Measurements from ENCODE around the gene NF2. TPM values are rescaled to one million over a fixed set of nuclear protein-coding genes. Genes with fewer than 3 reads are reported as not detected.

NF2 gene
- total and polyA plus RNA-seq, 7 donors, result 12.8 to 59.7 (median 43.2) TPM

DNA sequence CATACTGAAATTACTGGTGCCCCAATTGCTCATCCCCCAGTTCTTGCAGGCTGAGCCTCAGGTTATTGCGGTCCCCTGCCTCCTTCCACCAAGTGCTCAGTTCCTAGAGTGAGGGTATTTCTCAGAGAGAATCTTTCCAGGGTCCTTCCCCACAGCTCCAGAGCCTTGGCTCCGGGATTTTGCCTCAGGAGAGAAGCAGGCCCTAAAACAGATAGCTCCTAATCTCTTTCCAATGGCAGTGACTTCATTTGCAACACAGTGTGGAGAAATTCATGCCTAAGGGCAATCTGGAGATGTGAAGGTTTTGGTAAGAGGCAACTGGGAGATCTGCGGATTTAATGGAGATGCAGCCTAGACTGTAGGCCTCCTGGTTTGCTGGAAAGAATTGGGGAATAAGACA lies 2.9 kb downstream of the NF2 start:
- Histone ChIP-seq H3K27me3 (ENCODE audit: insufficient read depth in 3 of 3, low read length in 2 of 3) (no peaks in the 10 kb centered on the region), H3K4me1 (peaks cover 6% of the 10 kb centered on the region), H3K27ac (no peak overlapping the region), H3K36me3 (ENCODE audit: insufficient read depth in 1 of 2, low read depth in 1 of 2) (peaks cover 0 to 3% of the 10 kb centered on the region in 2 donors), H3K4me3 (no peak overlapping the region), H3K9me3 (no peaks in the 10 kb centered on the region)
- intact Hi-C loops (cut with DNase I), result no loop called here
- ATAC-seq (no peak), DNase-seq (no peak)
- TF ChIP-seq, protein P1, sequence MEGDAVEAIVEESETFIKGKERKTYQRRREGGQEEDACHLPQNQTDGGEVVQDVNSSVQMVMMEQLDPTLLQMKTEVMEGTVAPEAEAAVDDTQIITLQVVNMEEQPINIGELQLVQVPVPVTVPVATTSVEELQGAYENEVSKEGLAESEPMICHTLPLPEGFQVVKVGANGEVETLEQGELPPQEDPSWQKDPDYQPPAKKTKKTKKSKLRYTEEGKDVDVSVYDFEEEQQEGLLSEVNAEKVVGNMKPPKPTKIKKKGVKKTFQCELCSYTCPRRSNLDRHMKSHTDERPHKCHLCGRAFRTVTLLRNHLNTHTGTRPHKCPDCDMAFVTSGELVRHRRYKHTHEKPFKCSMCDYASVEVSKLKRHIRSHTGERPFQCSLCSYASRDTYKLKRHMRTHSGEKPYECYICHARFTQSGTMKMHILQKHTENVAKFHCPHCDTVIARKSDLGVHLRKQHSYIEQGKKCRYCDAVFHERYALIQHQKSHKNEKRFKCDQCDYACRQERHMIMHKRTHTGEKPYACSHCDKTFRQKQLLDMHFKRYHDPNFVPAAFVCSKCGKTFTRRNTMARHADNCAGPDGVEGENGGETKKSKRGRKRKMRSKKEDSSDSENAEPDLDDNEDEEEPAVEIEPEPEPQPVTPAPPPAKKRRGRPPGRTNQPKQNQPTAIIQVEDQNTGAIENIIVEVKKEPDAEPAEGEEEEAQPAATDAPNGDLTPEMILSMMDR (IDR thresholded peaks at IDR 0.05), result no peak
- 91 to 100% (median 92%) methylated on average over 3 of the region's 3 CpGs for WGBS, 3 donors

GRCh38 chr22:29607426-29607825 lies 4.0 kb downstream of the NF2 start:
- DNase-seq, result no peak
- WGBS, 3 donors, result 77 to 82% (median 79%) methylated on average over 2 of the region's 2 CpGs
- Histone ChIP-seq H3K4me3 (no peak overlapping the region), H3K9me3 (no peaks in the 10 kb centered on the region), H3K4me1 (peaks cover 6% of the 10 kb centered on the region), H3K27me3 (ENCODE audit: insufficient read depth in 3 of 3, low read length in 2 of 3) (no peaks in the 10 kb centered on the region), H3K36me3 (ENCODE audit: insufficient read depth in 1 of 2, low read depth in 1 of 2) (peaks cover 0 to 3% of the 10 kb centered on the region in 2 donors), H3K27ac (no peak overlapping the region)
- TF ChIP-seq, protein P1 (IDR thresholded peaks at IDR 0.05), result no peak
- ATAC-seq, result no peak
- intact Hi-C loops (cut with DNase I), result no loop called here

GRCh38 chr22:29609139-29609538 lies 5.7 kb downstream of the NF2 start:
- WGBS, 3 donors, result 59 to 75% (median 71%) methylated on average over 2 of the region's 2 CpGs
- peaks cover 0 to 3% of the 10 kb centered on the region in 2 donors for H3K36me3 ChIP-seq (ENCODE audit: insufficient read depth in 1 of 2, low read depth in 1 of 2)
- no peaks in the 10 kb centered on the region for H3K9me3 ChIP-seq
- ATAC-seq (no peak), DNase-seq (no peak)
- intact Hi-C loops (cut with DNase I), result no loop called here
- H3K27ac ChIP-seq, result no peak overlapping the region
- TF ChIP-seq, protein P1 (IDR thresholded peaks at IDR 0.05), result no peak
- no peaks in the 10 kb centered on the region for H3K27me3 ChIP-seq (ENCODE audit: insufficient read depth in 3 of 3, low read length in 2 of 3)
- H3K4me3 ChIP-seq, result no peak overlapping the region
- peaks cover 6% of the 10 kb centered on the region for H3K4me1 ChIP-seq

- no peak overlapping the region for H3K27ac ChIP-seq
- H3K4me3 ChIP-seq, result no peak overlapping the region
- ATAC-seq (no peak), DNase-seq (no peak)
- no peaks in the 10 kb centered on the region for H3K9me3 ChIP-seq
- H3K36me3 ChIP-seq (ENCODE audit: insufficient read depth in 1 of 2, low read depth in 1 of 2), result peaks cover 0 to 3% of the 10 kb centered on the region in 2 donors
- WGBS, 3 donors, result 71 to 77% (median 74%) methylated on average over 1 of the region's 1 CpG
- intact Hi-C loops (cut with DNase I), result no loop called here
- no peaks in the 10 kb centered on the region for H3K27me3 ChIP-seq (ENCODE audit: insufficient read depth in 3 of 3, low read length in 2 of 3)
- TF ChIP-seq, protein P1 (IDR thresholded peaks at IDR 0.05), result no peak
- H3K4me1 ChIP-seq, result peaks cover under 1% of the 10 kb centered on the region
These were observed 7.3 kb downstream of the NF2 start for GRCh38 chr22:29610780-29611179.

DNA sequence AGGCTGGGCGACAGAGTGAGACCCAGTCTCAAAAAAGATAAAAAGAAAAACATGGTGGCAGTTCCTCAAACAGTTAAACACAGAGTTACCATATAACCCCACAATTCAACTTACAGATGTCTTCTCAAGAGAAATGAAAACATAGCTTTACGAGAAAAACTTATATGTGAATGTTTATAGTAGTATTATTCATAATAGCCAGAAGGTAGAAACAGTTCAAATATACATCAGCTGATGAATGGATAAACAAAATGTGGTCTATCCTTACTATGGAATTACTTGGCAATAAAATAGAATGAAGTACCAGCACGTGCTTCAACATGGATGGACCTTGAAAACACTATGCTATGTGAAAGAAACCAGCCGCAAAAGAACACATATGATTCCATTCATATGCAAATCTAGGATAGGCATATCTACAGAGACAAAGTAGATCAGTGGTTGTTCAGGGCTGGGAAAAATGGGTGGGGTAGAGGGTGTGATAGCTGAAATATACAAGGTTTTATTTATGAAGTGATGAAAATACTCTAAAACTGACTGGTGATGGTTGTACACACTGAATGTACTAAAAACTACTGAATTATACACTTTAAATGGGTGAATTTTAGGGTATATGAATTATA lies 12.4 kb downstream of the NF2 start:
- 91 to 93% (median 92%) methylated on average over 4 of the region's 4 CpGs for WGBS, 3 donors
- H3K9me3 ChIP-seq, result no peaks in the 10 kb centered on the region
- no peak for DNase-seq
- TF ChIP-seq, protein P1 (IDR thresholded peaks at IDR 0.05), result no peak
- ATAC-seq, result no peak
- H3K4me1 ChIP-seq, result peaks cover 22% of the 10 kb centered on the region
- no peak overlapping the region for H3K27ac ChIP-seq
- H3K27me3 ChIP-seq (ENCODE audit: insufficient read depth in 3 of 3, low read length in 2 of 3), result no peaks in the 10 kb centered on the region
- no peak overlapping the region for H3K4me3 ChIP-seq
- intact Hi-C loops (cut with DNase I), result no loop called here
- H3K36me3 ChIP-seq (ENCODE audit: insufficient read depth in 1 of 2, low read depth in 1 of 2), result no peaks in the 10 kb centered on the region

Data from psoas muscle (tissue), 8 donors.